KMS-11 (cell line): Measurements from ENCODE around the gene TPD52L1.

Experiments used
- H2AFZ ChIP-seq: fragments of 200-600 bp; sonication (generic); 2 replicates; pipeline ENCODE4 v1.6.1; 2016; ENCODE audit warnings: antibody characterized with exemption, mixed run types, low read depth
- H3K27ac ChIP-seq: fragments of 200-600 bp; sonication (generic); 2 replicates; pipeline ENCODE4 v1.6.1; 2016; ENCODE audit warnings: mild to moderate bottlenecking, mixed run types
- H3K27me3 ChIP-seq: fragments of 200-600 bp; sonication (generic); 2 replicates; pipeline ENCODE4 v1.6.1; 2017; ENCODE audit warnings: mild to moderate bottlenecking, low read depth, mixed run types, moderate library complexity; ENCODE audit not compliant: insufficient read depth
- H3K36me3 ChIP-seq: fragments of 200-600 bp; sonication (generic); 2 replicates; pipeline ENCODE4 v1.6.1; 2017; ENCODE audit warnings: mild to moderate bottlenecking, mixed run types; ENCODE audit not compliant: insufficient read depth
- H3K4me1 ChIP-seq: fragments of 200-600 bp; sonication (generic); 2 replicates; pipeline ENCODE4 v1.6.1; 2016; ENCODE audit warnings: mild to moderate bottlenecking, low read depth, mixed run types; ENCODE audit not compliant: poor library complexity, severe bottlenecking
- H3K4me2 ChIP-seq: fragments of 200-600 bp; sonication (generic); 2 replicates; pipeline ENCODE4 v1.7.0; 2016; ENCODE audit warnings: mild to moderate bottlenecking, mixed run types
- H3K4me3 ChIP-seq: fragments of 200-600 bp; sonication (generic); IDR thresholded peaks from 2 replicates; pipeline ENCODE4 v1.6.1; 2017; ENCODE audit warnings: low read depth, low read length, mixed read lengths; ENCODE audit not compliant: insufficient read depth
- H3K79me2 ChIP-seq: fragments of 200-600 bp; sonication (generic); 2 replicates; pipeline ENCODE4 v1.6.1; 2016; ENCODE audit warnings: low read depth, mixed run types; ENCODE audit not compliant: insufficient read depth
- H3K9ac ChIP-seq: fragments of 200-600 bp; sonication (generic); 2 replicates; pipeline ENCODE4 v1.6.1; 2016; ENCODE audit warnings: mild to moderate bottlenecking, mixed run types
- H4K20me1 ChIP-seq: fragments of 200-600 bp; sonication (generic); 2 replicates; pipeline ENCODE4 v1.6.1; 2016; ENCODE audit warnings: mild to moderate bottlenecking, mixed run types; ENCODE audit not compliant: insufficient read depth
- CTCF ChIP-seq: fragments of 200-600 bp; sonication (generic); conservative IDR thresholded peaks from 2 replicates; pipeline ENCODE4 v1.6.1; 2017; ENCODE audit warnings: low read depth, mild to moderate bottlenecking, antibody characterized with exemption, low read length, moderate library complexity, mixed read lengths

The TPD52L1 gene

GRCh38 chr6:125296471-125296870 lies 142.9 kb downstream of the TPD52L1 start:
- Histone ChIP-seq H3K4me1 (peaks cover 10% of the 10 kb centered on the region), H3K79me2 (no peaks in the 10 kb centered on the region), H3K4me2 (no peak overlapping the region), H3K27ac (no peak overlapping the region), H3K4me3 (no peak overlapping the region), H3K36me3 (no peaks in the 10 kb centered on the region), H3K27me3 (no peaks in the 10 kb centered on the region), H2AFZ (no peak overlapping the region), H3K9ac (no peak overlapping the region), H4K20me1 (no peaks in the 10 kb centered on the region)
- TF ChIP-seq CTCF = no peak

GRCh38 chr6:125299257-125299656 lies 145.7 kb downstream of the TPD52L1 start:
- no peak for TF ChIP-seq CTCF
- Histone ChIP-seq H3K4me1 (peaks cover 10% of the 10 kb centered on the region), H3K79me2 (no peaks in the 10 kb centered on the region), H3K27me3 (no peaks in the 10 kb centered on the region), H3K4me3 (no peak overlapping the region), H3K36me3 (no peaks in the 10 kb centered on the region), H3K9ac (no peak overlapping the region), H3K4me2 (no peak overlapping the region), H3K27ac (no peak overlapping the region), H2AFZ (no peak overlapping the region), H4K20me1 (no peaks in the 10 kb centered on the region)

- H3K36me3 ChIP-seq = no peaks in the 10 kb centered on the region
- no peak for TF ChIP-seq CTCF
- no peak overlapping the region for H3K4me3 ChIP-seq
- no peaks in the 10 kb centered on the region for H3K79me2 ChIP-seq
- no peaks in the 10 kb centered on the region for H4K20me1 ChIP-seq
- H3K9ac ChIP-seq = peak overlapping the region; percentile 85; the same call in 1 of the 2 replicates
- peak overlapping the region; percentile 26; the same call in 1 of the 2 replicates for H3K27ac ChIP-seq
- H3K4me1 ChIP-seq = peaks cover 10% of the 10 kb centered on the region
- H3K4me2 ChIP-seq = peak overlapping the region; percentile 84
- peak overlapping the region; percentile 50 for H2AFZ ChIP-seq
- H3K27me3 ChIP-seq = no peaks in the 10 kb centered on the region
Measured at GRCh38 chr6:125300992-125301434, 147.4 kb downstream of the TPD52L1 start.

- Histone ChIP-seq H3K4me1 (peaks cover 10% of the 10 kb centered on the region), H3K9ac (peak within 1 kb of the TSS; percentile 85), H3K27ac (peak within 1 kb of the TSS; percentile 26), H3K4me3 (no peak within 1 kb of the TSS), H2AFZ (peak within 1 kb of the TSS; percentile 50), H3K79me2 (no peaks in the 10 kb centered on the region), H3K4me2 (peak within 1 kb of the TSS; percentile 84), H3K36me3 (no peaks in the 10 kb centered on the region), H3K27me3 (no peaks in the 10 kb centered on the region), H4K20me1 (no peaks in the 10 kb centered on the region)
- no peak for TF ChIP-seq CTCF
Measured at GRCh38 chr6:125301435-125302391, 148.1 kb downstream of the TPD52L1 start, which contains the start of gene HDDC2. Gene HDDC2, minus strand, starts transcription at chr6:125301967. Its CDS starts 35 bp downstream, at chr6:125301932.
